ENCODE data around the gene KCNJ1. TPM values are rescaled to one million over a fixed set of nuclear protein-coding genes. Genes with fewer than 3 reads are reported as not detected.

Gene KCNJ1
- total RNA-seq, 3 donors from 2014 or later (not counting 1 experiment from before 2014, with no cell fraction given): not detected

- no peaks in the 10 kb centered on the region for H3K9me3 ChIP-seq (ENCODE audit: control insufficient read depth, insufficient read depth, low read length)
- Mint-ChIP-seq H3K27ac (no peak within 1 kb of the TSS), H3K27me3 (ENCODE audit: low read depth in 2 of 2) (peaks cover 55 to 64% of the 10 kb centered on the region in 2 donors), H3K4me1 (peaks cover 20 to 31% of the 10 kb centered on the region in 2 donors), H3K4me3 (peak within 1 kb of the TSS; percentile 77), H3K9me3 (no peaks in the 10 kb centered on the region), H3K36me3 (no peaks in the 10 kb centered on the region)
- H3K4me1 ChIP-seq (ENCODE audit: control insufficient read depth, insufficient read depth, low read length): peaks cover 40% of the 10 kb centered on the region
- no peak within 1 kb of the TSS for H3K4me3 ChIP-seq (ENCODE audit: low read length)
- no peak for TF ChIP-seq CTCF (IDR thresholded peaks at IDR 0.05)
- intact Hi-C loops (cut with micrococcal nuclease): no loop called here
- H3K27me3 ChIP-seq (ENCODE audit: control insufficient read depth, insufficient read depth, low read length): peaks cover 41% of the 10 kb centered on the region
- WGBS (ENCODE audit: insufficient coverage): 2% methylated on average over 77 of the region's 85 CpGs
- H3K27ac ChIP-seq (ENCODE audit: low read length): no peak within 1 kb of the TSS
- DNase-seq (peak in 1 of 2 donors; percentile 36), ATAC-seq (peak; percentile 27 to 61 (median 58))
- H3K36me3 ChIP-seq (ENCODE audit: control insufficient read depth, insufficient read depth, low read length): no peaks in the 10 kb centered on the region
These were observed 23.7 kb upstream of the KCNJ1 start, which contains the start of gene KCNJ5 for GRCh38 chr11:128890543-128891368. Gene KCNJ5 (plus strand): TSS chr11:128891356. CDS start chr11:128911274, 19,918 bp downstream.

- TF ChIP-seq CTCF (IDR thresholded peaks at IDR 0.05): no peak
These were observed 23.1 kb upstream of the KCNJ1 start for GRCh38 chr11:128890216-128890542.

GRCh38 chr11:128889657-128890213, 22.6 kb upstream of the KCNJ1 start:
- ATAC-seq (no peak), DNase-seq (no peak)
- no peaks in the 10 kb centered on the region for H3K9me3 ChIP-seq (ENCODE audit: control insufficient read depth, insufficient read depth, low read length)
- Mint-ChIP-seq H3K27ac (no peak overlapping the region), H3K27me3 (ENCODE audit: low read depth in 2 of 2) (peaks cover 60 to 72% of the 10 kb centered on the region in 2 donors), H3K4me3 (no peak overlapping the region), H3K9me3 (no peaks in the 10 kb centered on the region), H3K36me3 (no peaks in the 10 kb centered on the region), H3K4me1 (peaks cover 23 to 37% of the 10 kb centered on the region in 2 donors)
- intact Hi-C loops (cut with micrococcal nuclease): loop anchor here (5.0 kb wide), 1 partner anchor 443 kb away; no protein-coding TSS in a partner anchor
- H3K4me3 ChIP-seq (ENCODE audit: low read length): no peak overlapping the region
- H3K4me1 ChIP-seq (ENCODE audit: control insufficient read depth, insufficient read depth, low read length): peaks cover 40% of the 10 kb centered on the region
- no peaks in the 10 kb centered on the region for H3K36me3 ChIP-seq (ENCODE audit: control insufficient read depth, insufficient read depth, low read length)
- H3K27ac ChIP-seq (ENCODE audit: low read length): no peak overlapping the region
- 92% methylated on average over 8 of the region's 8 CpGs for WGBS (ENCODE audit: insufficient coverage)
- peaks cover 45% of the 10 kb centered on the region for H3K27me3 ChIP-seq (ENCODE audit: control insufficient read depth, insufficient read depth, low read length)
- TF ChIP-seq CTCF (IDR thresholded peaks at IDR 0.05): no peak

More at GRCh38 chr11:128890216-128890542, 23.1 kb upstream of the KCNJ1 start:
- ATAC-seq (peak in 1 of 3 donors; percentile 5), DNase-seq (no peak)
- H3K27me3 Mint-ChIP-seq (ENCODE audit: low read depth in 2 of 2): peaks cover 59 to 68% of the 10 kb centered on the region in 2 donors
- no peaks in the 10 kb centered on the region for H3K9me3 Mint-ChIP-seq
- no peaks in the 10 kb centered on the region for H3K9me3 ChIP-seq (ENCODE audit: control insufficient read depth, insufficient read depth, low read length)
- no peak overlapping the region for H3K27ac ChIP-seq (ENCODE audit: low read length)
- peaks cover 44% of the 10 kb centered on the region for H3K27me3 ChIP-seq (ENCODE audit: control insufficient read depth, insufficient read depth, low read length)
- H3K4me1 ChIP-seq (ENCODE audit: control insufficient read depth, insufficient read depth, low read length): peaks cover 40% of the 10 kb centered on the region
- peaks cover 20 to 35% of the 10 kb centered on the region in 2 donors for H3K4me1 Mint-ChIP-seq
- no peak overlapping the region for H3K27ac Mint-ChIP-seq
- intact Hi-C loops (cut with micrococcal nuclease): no loop called here
- H3K4me3 Mint-ChIP-seq: no peak overlapping the region
- no peak overlapping the region for H3K4me3 ChIP-seq (ENCODE audit: low read length)
- WGBS (ENCODE audit: insufficient coverage): 45% methylated on average over 9 of the region's 9 CpGs
- H3K36me3 ChIP-seq (ENCODE audit: control insufficient read depth, insufficient read depth, low read length): no peaks in the 10 kb centered on the region
- no peaks in the 10 kb centered on the region for H3K36me3 Mint-ChIP-seq

Data from natural killer cell (primary cell).